Neural progenitor cell (in vitro differentiated cells): ENCODE measurements around the gene GRIN2A. TPM values are rescaled to one million over a fixed set of nuclear protein-coding genes. Genes with fewer than 3 reads are reported as not detected.

Experiments used
- DNase-seq: peaks from one replicate; pipeline ENCODE4 v3.0.0-alpha.2; 2016; ENCODE audit warnings: low spot score
- H2AFZ ChIP-seq: fragments of 200-600 bp; sonication (generic); replicated peaks from 2 replicates; pipeline ENCODE4 v1.6.1; 2016; ENCODE audit warnings: antibody characterized with exemption
- H3F3A ChIP-seq: fragments of 200-600 bp; sonication (generic); 2 replicates; pipeline ENCODE4 v1.6.1; 2016; ENCODE audit warnings: antibody characterized with exemption, low read depth
- H3K27ac ChIP-seq: fragments of 200-600 bp; sonication (generic); 2 replicates; pipeline ENCODE4 v1.5.1; 2016; ENCODE audit warnings: mild to moderate bottlenecking
- H3K27me3 ChIP-seq: fragments of 200-600 bp; sonication (generic); 2 replicates; pipeline ENCODE4 v1.6.1; 2016; ENCODE audit warnings: mild to moderate bottlenecking, moderate library complexity
- H3K36me3 ChIP-seq: fragments of 200-600 bp; sonication (generic); 2 replicates; pipeline ENCODE4 v1.5.1; 2016
- H3K4me1 ChIP-seq: fragments of 200-600 bp; sonication (generic); 2 replicates; pipeline ENCODE4 v1.6.1; 2016; ENCODE audit warnings: mixed run types
- H3K4me2 ChIP-seq: fragments of 200-600 bp; sonication (generic); 2 replicates; pipeline ENCODE4 v1.6.1; 2016
- H3K4me3 ChIP-seq: fragments of 200-600 bp; sonication (generic); 2 replicates; pipeline ENCODE4 v1.5.1; 2016
- H3K79me2 ChIP-seq: fragments of 200-600 bp; sonication (generic); 2 replicates; pipeline ENCODE4 v1.6.1; 2016; ENCODE audit warnings: low read depth
- H3K9ac ChIP-seq: fragments of 200-600 bp; sonication (generic); 2 replicates; pipeline ENCODE4 v1.6.1; 2016
- H3K9me3 ChIP-seq: fragments of 200-600 bp; sonication (generic); 2 replicates; pipeline ENCODE4 v1.5.1; 2016; ENCODE audit warnings: low read depth
- H4K20me1 ChIP-seq: fragments of 200-600 bp; sonication (generic); 2 replicates; pipeline ENCODE4 v1.6.1; 2016; ENCODE audit warnings: low read depth
- H3K27ac Mint-ChIP-seq: 3 replicates; pipeline ENCODE4 v1.8.0; 2021; ENCODE audit warnings: mixed read lengths
- H3K27me3 Mint-ChIP-seq: 2 replicates; pipeline ENCODE4 v1.8.0; 2022; ENCODE audit warnings: low read depth, mild to moderate bottlenecking, inconsistent platforms, moderate library complexity, mixed read lengths; ENCODE audit not compliant: insufficient read depth
- H3K36me3 Mint-ChIP-seq: 3 replicates; pipeline ENCODE4 v1.8.0; 2021; ENCODE audit warnings: mixed read lengths
- H3K4me1 Mint-ChIP-seq: 3 replicates; pipeline ENCODE4 v1.8.0; 2021; ENCODE audit warnings: mixed read lengths
- H3K4me3 Mint-ChIP-seq: 3 replicates; pipeline ENCODE4 v1.8.0; 2021; ENCODE audit warnings: mild to moderate bottlenecking, moderate library complexity, mixed read lengths
- H3K9me3 Mint-ChIP-seq: 3 replicates; pipeline ENCODE4 v1.8.0; 2020; ENCODE audit warnings: mixed read lengths
- CTCF ChIP-seq: fragments of 200-600 bp; sonication (generic); IDR thresholded peaks from 2 replicates; pipeline ENCODE4 v1.5.1; 2017; ENCODE audit warnings: antibody characterized with exemption, mild to moderate bottlenecking
- EZH2 ChIP-seq: fragments of 200-600 bp; sonication (generic); IDR thresholded peaks from 2 replicates; pipeline ENCODE4 v1.6.1; 2017; ENCODE audit warnings: antibody characterized with exemption, mild to moderate bottlenecking, moderate library complexity
- EZH2phosphoT487 ChIP-seq: fragments of 200-600 bp; sonication (generic); IDR thresholded peaks from 2 replicates; pipeline ENCODE4 v1.6.1; 2017; ENCODE audit warnings: antibody characterized with exemption
- total RNA-seq: library from RNA; depleted of rRNA; stranded (reverse); fragments of >200 nt; gene quantifications from 2 replicates; pipeline ENCODE4 v1.2.3, GENCODE V29; 2015; ENCODE audit warnings: low replicate concordance

GRIN2A gene
- total RNA-seq, 1 donor from 2014 or later, result 1.6 TPM

GRCh38 chr16:10003486-10003885, 178.7 kb downstream of the GRIN2A start:
- Histone ChIP-seq H3K36me3 (no peaks in the 10 kb centered on the region), H3K9ac (no peak overlapping the region), H3K9me3 (no peaks in the 10 kb centered on the region), H3K4me1 (no peaks in the 10 kb centered on the region), H3F3A (peaks cover 10% of the 10 kb centered on the region), H3K4me2 (no peak overlapping the region), H3K27ac (no peak overlapping the region), H3K27me3 (no peaks in the 10 kb centered on the region), H3K4me3 (no peak overlapping the region), H3K79me2 (no peaks in the 10 kb centered on the region), H4K20me1 (no peaks in the 10 kb centered on the region), H2AFZ (no peak overlapping the region)
- Mint-ChIP-seq H3K9me3 (peaks cover 18% of the 10 kb centered on the region), H3K27ac (no peak overlapping the region), H3K27me3 (peaks cover 8% of the 10 kb centered on the region), H3K36me3 (peaks cover 3% of the 10 kb centered on the region), H3K4me1 (peaks cover 7% of the 10 kb centered on the region), H3K4me3 (no peak overlapping the region)
- no peak for DNase-seq
- TF ChIP-seq CTCF (no peak), EZH2phosphoT487 (no peak), EZH2 (no peak)

GRCh38 chr16:10001258-10001775, 180.9 kb downstream of the GRIN2A start:
- Mint-ChIP-seq H3K27ac (no peak overlapping the region), H3K4me3 (no peak overlapping the region)
- H3K4me2 ChIP-seq, result no peak overlapping the region

GRCh38 chr16:9996221-9996620, 186.0 kb downstream of the GRIN2A start:
- Mint-ChIP-seq H3K4me1 (peaks cover 15% of the 10 kb centered on the region), H3K27ac (no peak overlapping the region), H3K27me3 (peaks cover 5% of the 10 kb centered on the region), H3K36me3 (no peaks in the 10 kb centered on the region), H3K4me3 (no peak overlapping the region), H3K9me3 (peaks cover 3% of the 10 kb centered on the region)
- peaks cover 29% of the 10 kb centered on the region for H3K4me1 ChIP-seq
- peak overlapping the region; percentile 66 for H3K4me2 ChIP-seq
- H3F3A ChIP-seq, result peaks cover 8% of the 10 kb centered on the region
- no peak overlapping the region for H3K27ac ChIP-seq
- no peaks in the 10 kb centered on the region for H4K20me1 ChIP-seq
- H3K36me3 ChIP-seq, result no peaks in the 10 kb centered on the region
- no peak overlapping the region for H2AFZ ChIP-seq
- no peaks in the 10 kb centered on the region for H3K27me3 ChIP-seq
- H3K9ac ChIP-seq, result no peak overlapping the region
- H3K9me3 ChIP-seq, result no peaks in the 10 kb centered on the region
- DNase-seq, result peak; percentile 53
- H3K4me3 ChIP-seq, result no peak overlapping the region
- TF ChIP-seq EZH2 (no peak), EZH2phosphoT487 (no peak)
- H3K79me2 ChIP-seq, result no peaks in the 10 kb centered on the region

More at GRCh38 chr16:10001258-10001775, 180.9 kb downstream of the GRIN2A start:
- Histone ChIP-seq H4K20me1 (no peaks in the 10 kb centered on the region), H3K79me2 (no peaks in the 10 kb centered on the region), H3K36me3 (no peaks in the 10 kb centered on the region), H3K9ac (no peak overlapping the region), H2AFZ (no peak overlapping the region), H3K4me3 (no peak overlapping the region), H3K9me3 (no peaks in the 10 kb centered on the region), H3K27ac (no peak overlapping the region), H3K27me3 (no peaks in the 10 kb centered on the region), H3F3A (no peaks in the 10 kb centered on the region), H3K4me1 (peaks cover 6% of the 10 kb centered on the region)
- peaks cover 3% of the 10 kb centered on the region for H3K4me1 Mint-ChIP-seq
- peaks cover 11% of the 10 kb centered on the region for H3K9me3 Mint-ChIP-seq
- H3K27me3 Mint-ChIP-seq, result peaks cover 6% of the 10 kb centered on the region
- TF ChIP-seq EZH2phosphoT487 (no peak), EZH2 (no peak), CTCF (no peak)
- no peak for DNase-seq
- no peaks in the 10 kb centered on the region for H3K36me3 Mint-ChIP-seq

DNA sequence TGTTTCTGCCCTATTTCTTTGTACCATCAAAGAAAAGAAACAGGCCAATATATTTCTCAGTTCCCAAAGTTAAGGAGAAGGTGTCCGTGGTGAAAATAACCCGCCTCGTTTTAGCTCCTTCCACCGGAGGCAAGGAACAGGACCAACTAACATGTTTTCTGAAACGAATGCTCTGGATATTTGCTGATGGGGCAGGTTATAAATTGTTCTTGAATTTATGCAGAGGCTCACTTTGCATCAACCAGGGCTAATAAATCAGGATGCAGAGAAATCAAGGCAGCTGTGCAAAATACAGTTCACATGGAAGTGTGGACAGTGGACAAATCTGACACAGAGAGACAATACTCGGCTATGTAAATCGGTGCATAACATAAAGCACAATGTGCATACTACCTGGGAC, 189.8 kb downstream of the GRIN2A start:
- TF ChIP-seq EZH2, result no peak
- no peak for TF ChIP-seq EZH2phosphoT487
- TF ChIP-seq CTCF, result no peak
- no peak overlapping the region for H3K27ac Mint-ChIP-seq
- H3K9ac ChIP-seq, result no peak overlapping the region
- H3K4me1 Mint-ChIP-seq, result peaks cover 15% of the 10 kb centered on the region
- H3K27me3 ChIP-seq, result no peaks in the 10 kb centered on the region
- no peaks in the 10 kb centered on the region for H3K9me3 Mint-ChIP-seq
- no peaks in the 10 kb centered on the region for H3K36me3 Mint-ChIP-seq
- DNase-seq, result no peak
- no peaks in the 10 kb centered on the region for H3K79me2 ChIP-seq
- peaks cover 8% of the 10 kb centered on the region for H3F3A ChIP-seq
- no peak overlapping the region for H3K4me3 ChIP-seq
- no peak overlapping the region for H3K27ac ChIP-seq
- H2AFZ ChIP-seq, result no peak overlapping the region
- peaks cover 2% of the 10 kb centered on the region for H3K27me3 Mint-ChIP-seq
- no peaks in the 10 kb centered on the region for H4K20me1 ChIP-seq
- no peak overlapping the region for H3K4me2 ChIP-seq
- H3K4me1 ChIP-seq, result peaks cover 29% of the 10 kb centered on the region
- H3K36me3 ChIP-seq, result no peaks in the 10 kb centered on the region
- H3K9me3 ChIP-seq, result no peaks in the 10 kb centered on the region
- H3K4me3 Mint-ChIP-seq, result no peak overlapping the region
